MM.1S (cell line): Measurements from ENCODE around the gene DFFA.

Experiments used
- EZH2 ChIP-seq: fragments of 300-600 bp; sonication (generic); optimal IDR thresholded peaks from 2 replicates; pipeline ENCODE3; 2017; ENCODE audit warnings: low read depth, mild to moderate bottlenecking, antibody characterized with exemption, low read length, mixed read lengths
- TF ChIP-seq, protein P1 (sequence below): fragments of 300-600 bp; sonication (generic); IDR thresholded peaks from 2 replicates; pipeline ENCODE4 v1.5.1; 2016; ENCODE audit warnings: antibody characterized with exemption, low read length, mixed read lengths

DNA sequence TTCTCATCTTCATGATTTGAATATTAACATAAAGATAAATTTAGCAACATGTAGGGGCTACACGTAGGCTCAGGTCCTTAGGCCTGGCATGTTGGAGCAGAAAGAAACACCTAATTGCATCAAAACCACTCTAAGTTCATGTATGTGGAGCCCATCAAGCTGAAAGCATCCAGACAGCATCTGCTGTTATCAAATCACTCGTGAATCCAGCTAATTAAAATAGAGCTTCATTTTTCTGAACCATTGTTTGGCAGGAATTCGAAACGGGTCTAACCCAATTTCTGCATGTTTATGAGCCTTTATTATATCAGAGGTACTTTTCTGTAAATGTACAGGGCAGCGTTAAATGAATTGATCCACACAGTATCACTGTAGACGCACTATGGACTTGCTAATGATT, 48.2 kb upstream of the DFFA start:
- TF ChIP-seq EZH2: no peak
- TF ChIP-seq, protein P1, sequence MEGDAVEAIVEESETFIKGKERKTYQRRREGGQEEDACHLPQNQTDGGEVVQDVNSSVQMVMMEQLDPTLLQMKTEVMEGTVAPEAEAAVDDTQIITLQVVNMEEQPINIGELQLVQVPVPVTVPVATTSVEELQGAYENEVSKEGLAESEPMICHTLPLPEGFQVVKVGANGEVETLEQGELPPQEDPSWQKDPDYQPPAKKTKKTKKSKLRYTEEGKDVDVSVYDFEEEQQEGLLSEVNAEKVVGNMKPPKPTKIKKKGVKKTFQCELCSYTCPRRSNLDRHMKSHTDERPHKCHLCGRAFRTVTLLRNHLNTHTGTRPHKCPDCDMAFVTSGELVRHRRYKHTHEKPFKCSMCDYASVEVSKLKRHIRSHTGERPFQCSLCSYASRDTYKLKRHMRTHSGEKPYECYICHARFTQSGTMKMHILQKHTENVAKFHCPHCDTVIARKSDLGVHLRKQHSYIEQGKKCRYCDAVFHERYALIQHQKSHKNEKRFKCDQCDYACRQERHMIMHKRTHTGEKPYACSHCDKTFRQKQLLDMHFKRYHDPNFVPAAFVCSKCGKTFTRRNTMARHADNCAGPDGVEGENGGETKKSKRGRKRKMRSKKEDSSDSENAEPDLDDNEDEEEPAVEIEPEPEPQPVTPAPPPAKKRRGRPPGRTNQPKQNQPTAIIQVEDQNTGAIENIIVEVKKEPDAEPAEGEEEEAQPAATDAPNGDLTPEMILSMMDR: no peak
